ENCODE measurements around the gene REPS2. TPM values are rescaled to one million over a fixed set of nuclear protein-coding genes. Genes with fewer than 3 reads are reported as not detected.
A peak's percentile ranks its signal among the peaks of the same experiment; 100 is the strongest.
"Not testable (repeated sequence)": the region's sequence is repeated elsewhere in the genome, so short reads cannot be mapped to it uniquely, and the experiment has no call there.

Gene REPS2
- polyA plus RNA-seq, 12 donors: 6.7 to 18.9 (median 9.8) TPM; not detected in 1

DNA sequence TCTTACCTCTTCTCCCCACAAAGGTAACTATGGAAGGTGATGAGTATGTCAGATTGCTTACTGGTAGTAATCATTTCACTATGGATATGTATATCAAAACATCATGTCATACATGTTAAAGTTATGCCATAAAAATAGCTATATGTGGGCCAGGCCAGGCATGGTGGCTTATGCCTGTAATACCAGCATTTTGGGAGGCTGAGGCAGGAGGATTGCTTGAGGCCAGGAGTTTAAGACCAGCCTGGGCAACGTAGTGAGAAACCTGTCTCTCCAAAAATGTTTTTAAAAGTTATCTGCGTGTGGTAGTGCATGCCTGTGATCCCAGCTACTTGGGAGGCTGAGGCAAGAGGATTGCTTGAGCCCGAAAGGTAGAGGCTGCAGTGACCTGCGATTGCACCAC lies 16.2 kb downstream of the REPS2 start:
- DNase-seq: not testable (repeated sequence)

GRCh38 chrX:16963216-16963615 lies 16.8 kb downstream of the REPS2 start:
- DNase-seq: no peak

DNA sequence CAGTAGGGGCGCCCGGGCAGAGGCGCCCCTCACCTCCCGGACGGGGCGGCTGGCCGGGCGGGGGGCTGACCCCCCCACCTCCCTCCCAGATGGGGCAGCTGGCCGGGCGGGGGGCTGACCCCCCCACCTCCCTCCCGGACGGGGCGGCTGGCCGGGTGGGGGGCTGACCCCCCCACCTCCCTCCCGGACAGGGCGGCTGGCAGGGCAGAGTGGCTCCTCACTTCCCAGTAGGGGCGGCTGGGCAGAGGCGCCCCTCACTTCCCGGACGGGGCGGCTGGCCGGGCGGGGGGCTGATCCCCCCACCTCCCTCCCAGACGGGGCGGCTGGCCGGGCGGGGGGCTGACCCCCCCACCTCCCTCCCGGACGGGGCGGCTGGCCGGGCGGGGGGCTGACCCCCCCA lies 18.5 kb downstream of the REPS2 start:
- not testable (repeated sequence) for DNase-seq

DNA sequence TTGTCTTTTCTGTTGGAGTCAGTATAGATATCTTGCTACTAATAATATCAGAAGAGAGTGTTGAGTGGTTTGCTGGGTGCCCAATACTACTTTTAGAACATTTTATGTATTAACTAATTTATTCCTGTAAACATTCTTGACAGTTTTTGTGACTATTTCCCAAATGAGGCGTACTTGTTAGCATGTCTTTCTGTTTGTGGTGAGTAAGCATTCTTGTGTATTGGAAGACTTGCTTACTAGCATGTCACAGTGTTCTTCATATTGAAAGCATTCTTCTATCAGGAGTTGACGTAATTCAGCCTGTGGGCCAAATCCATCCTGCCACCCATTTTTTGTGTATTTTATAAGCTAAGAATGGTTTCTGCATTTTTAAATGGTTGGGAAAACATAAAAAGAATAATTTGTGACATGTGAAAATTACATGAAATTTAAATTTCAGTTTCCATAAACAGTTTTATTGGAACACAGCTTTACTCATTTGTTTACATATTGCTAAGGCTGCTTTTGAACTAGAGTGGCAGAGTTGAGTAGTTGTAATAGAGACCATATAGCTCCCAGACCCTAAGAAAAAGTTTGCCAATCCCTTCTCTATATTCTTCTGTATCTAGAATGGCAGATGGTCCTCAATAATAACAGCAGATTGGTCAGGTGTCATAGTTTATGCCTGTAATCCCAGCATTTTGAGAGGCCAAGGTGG lies 20.4 kb downstream of the REPS2 start:
- no peak for DNase-seq

- DNase-seq: not testable (repeated sequence)
Observed at GRCh38 chrX:16968753-16969152, 22.3 kb downstream of the REPS2 start.

DNA sequence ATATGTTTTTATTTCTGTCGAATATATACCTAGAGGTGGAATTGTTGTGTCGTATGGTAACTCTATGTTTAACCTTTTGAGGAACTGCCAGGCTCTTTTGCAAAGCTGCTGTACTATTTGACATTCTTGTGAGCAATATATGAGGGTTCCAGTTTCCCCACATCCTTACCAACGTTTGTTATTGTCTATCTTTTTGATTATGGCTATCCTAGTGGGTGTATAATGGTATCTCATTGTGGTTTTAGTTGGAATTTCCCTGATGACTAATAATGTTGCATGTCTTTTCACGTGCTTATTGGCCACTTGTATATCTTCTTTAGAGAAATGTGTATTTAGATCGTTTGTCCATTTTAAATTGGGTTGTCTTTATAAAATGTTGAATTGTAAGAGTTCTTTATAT lies 24.5 kb downstream of the REPS2 start:
- no peak for DNase-seq

- no peak for DNase-seq
Observed at GRCh38 chrX:16971694-16972093, 25.2 kb downstream of the REPS2 start.

GRCh38 chrX:16975233-16975632 lies 28.8 kb downstream of the REPS2 start:
- DNase-seq: no peak

GRCh38 chrX:16977771-16978170 lies 31.3 kb downstream of the REPS2 start:
- DNase-seq: no peak

DNA sequence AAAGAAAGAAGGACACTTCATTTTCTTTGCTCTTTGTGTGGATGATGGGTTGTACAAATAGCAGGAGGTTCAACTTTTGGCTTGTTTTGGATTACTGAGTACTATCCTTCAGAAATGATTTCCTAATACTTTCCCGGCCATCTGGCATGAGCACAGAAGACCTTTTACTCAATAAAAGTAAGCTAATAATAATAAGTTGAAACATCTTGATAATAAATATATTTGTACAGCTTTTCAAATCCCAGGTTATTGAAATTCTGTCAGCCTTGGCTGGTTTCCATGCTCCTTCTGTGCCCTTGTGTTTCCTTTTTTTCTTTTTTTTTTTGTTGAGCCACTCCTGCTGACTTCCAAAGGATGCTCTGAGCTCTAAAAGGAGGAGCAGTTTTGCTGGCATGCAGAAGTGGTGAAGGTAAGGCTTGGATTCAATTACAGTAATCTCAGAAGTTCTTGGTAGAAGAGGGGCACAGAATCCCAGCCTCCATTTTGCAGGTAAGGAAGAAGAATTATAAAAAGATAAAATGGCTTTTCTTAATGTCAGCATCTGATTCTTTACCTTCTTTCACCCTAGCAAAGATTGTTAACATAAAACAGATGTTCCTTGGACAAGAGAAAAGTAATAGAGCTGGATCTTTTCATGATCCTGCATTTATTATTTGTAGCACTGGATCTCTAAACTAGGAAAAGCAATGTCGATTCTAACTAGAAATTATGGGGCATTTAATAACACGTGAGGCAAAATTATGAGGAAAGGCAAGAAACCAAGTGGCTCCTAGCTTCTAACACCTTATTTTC lies 31.9 kb downstream of the REPS2 start:
- peak; percentile 31 for DNase-seq

GRCh38 chrX:16979226-16979625 lies 32.8 kb downstream of the REPS2 start:
- peak; percentile 28 for DNase-seq

- DNase-seq: no peak
Observed at GRCh38 chrX:16981209-16981608, 34.8 kb downstream of the REPS2 start.

DNA sequence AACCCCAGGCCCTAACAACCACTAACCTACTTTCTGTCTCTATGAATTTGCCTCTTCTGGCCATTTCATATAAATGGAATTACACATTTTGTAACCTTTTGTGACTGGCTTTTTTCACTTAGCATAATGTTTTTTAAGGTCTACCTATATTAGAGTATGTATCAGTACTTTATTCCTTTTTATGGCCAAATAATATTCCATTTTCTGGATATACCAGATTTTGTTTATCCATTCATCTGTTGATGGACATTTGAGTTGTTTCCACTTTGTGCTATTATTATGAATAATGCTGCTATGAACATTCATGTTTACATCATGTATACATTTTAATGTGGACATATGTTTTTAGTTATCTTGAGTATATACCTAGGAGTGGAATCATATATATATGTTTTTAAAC lies 35.5 kb downstream of the REPS2 start:
- no peak for DNase-seq

GRCh38 chrX:16983051-16983450 lies 36.6 kb downstream of the REPS2 start:
- no peak for DNase-seq

GRCh38 chrX:16985286-16985685 lies 38.8 kb downstream of the REPS2 start:
- DNase-seq: no peak

GRCh38 chrX:16986169-16986568 lies 39.7 kb downstream of the REPS2 start:
- DNase-seq: no peak

GRCh38 chrX:16989750-16990149 lies 43.3 kb downstream of the REPS2 start:
- no peak for DNase-seq

DNA sequence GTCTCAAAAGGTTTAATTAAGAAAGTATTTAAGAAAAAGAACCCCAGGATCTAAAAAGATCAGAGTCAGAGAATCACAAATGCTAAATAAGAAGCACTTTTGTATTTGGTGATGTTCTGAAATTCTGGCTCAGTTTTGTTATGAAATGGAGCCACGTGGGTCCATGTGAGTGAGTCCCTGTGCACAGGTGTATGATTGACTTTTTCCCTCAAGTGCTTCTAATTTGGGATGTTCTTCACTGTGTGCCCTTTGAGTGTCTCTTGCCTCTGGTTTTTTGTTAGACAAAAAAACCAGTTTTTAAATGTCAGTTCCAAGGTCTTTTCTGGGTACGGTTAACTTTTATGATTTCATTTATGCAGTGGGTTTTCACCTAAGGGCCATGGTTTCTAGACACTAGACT lies 44.4 kb downstream of the REPS2 start:
- DNase-seq: no peak

DNA sequence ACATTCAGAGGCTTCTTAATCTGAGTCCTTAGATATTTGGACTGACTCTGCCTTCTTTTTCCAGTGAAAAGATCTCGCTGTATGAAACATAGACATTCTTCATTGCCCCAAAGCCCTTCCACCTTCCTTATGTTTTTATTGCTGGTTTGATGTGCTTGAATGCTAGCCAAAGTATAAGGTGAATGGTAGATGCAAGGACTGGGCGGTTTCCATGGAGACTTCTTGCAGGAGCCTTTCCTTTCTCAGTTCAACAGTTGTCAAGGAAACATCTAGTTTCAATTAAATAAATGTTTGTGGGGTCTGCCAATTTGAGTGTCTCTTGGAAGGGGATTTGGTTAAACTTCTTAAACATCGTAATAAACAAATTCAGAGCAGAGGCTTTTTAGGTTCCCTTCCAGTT lies 46.0 kb downstream of the REPS2 start:
- DNase-seq: no peak

DNA sequence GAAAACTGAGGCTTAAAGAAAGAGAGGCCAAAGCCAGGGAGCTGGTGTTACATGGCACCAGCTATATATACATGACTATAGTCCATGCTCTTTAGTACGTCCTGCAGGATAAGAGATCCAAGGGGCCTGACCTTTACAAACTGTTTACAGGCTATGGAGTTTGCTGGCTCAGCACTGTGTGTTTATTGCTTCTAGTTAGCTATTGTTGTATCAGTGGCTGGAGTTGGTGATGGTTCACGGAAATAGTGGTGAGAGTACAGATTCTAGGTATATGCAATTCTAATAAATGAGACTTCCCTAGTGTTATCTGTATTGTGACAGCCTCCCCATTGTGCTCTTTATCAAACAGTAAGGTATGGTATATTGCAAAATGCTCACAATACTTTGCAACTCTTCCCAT lies 46.5 kb downstream of the REPS2 start:
- DNase-seq: no peak

DNA sequence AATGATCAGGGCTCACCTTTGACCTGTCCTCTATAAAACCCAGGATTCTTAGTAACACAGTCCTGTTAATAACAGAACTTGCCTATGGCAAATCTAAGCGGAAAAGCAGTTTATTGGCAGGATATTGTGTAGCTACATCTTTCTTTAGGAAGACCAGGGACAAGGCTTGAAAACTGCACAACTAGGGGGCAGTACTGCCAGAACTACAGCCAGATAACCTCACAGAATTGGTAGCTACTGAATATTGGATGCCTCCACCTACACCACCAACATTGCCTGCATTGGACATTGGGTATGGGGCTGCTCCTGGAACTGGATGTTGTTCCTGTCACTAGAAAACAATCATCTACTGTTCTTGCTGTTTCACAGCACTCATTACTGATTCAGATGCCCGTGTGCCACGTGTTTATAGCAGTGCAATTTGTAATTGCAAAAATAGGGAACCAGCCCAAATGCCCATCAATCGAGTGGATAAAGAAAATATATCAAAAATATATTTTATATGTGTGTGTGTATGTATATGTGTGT lies 47.4 kb downstream of the REPS2 start:
- no peak for DNase-seq

GRCh38 chrX:16994736-16995135 lies 48.3 kb downstream of the REPS2 start:
- no peak for DNase-seq

- no peak for DNase-seq
Observed at GRCh38 chrX:16997313-16997712, 50.9 kb downstream of the REPS2 start.

All from muscle of arm (tissue), 12 donors.